Breast epithelium (tissue), 4 donors: Measurements from ENCODE around the gene UGT3A2. TPM values are rescaled to one million over a fixed set of nuclear protein-coding genes. Genes with fewer than 3 reads are reported as not detected.

Source experiments
- DNase-seq, 2 donors: peaks; one replicate each; pipeline ENCODE4 v3.0.0-alpha.2; 2019; ENCODE audit warnings: low spot score in 2 of 2
- H3K27ac ChIP-seq, 2 donors: fragments of 200-600 bp; sonication (generic) in 1 of 2; one replicate each; pipeline ENCODE4 v1.5.1; 2016 to 2019; ENCODE audit warnings: mild to moderate bottlenecking in 1 of 2
- H3K27me3 ChIP-seq, 2 donors: fragments of 200-600 bp; sonication (generic) in 1 of 2; one replicate each; pipeline versions ENCODE4 v1.5.1 to v1.6.0; 2017 to 2019; ENCODE audit warnings: control low read depth in 1 of 2, mild to moderate bottlenecking in 1 of 2
- H3K36me3 ChIP-seq: fragments of 200-600 bp; one replicate; pipeline ENCODE4 v1.5.1; 2019
- H3K4me1 ChIP-seq, 2 donors: fragments of 200-600 bp; sonication (generic); one replicate each; pipeline ENCODE4 v1.5.1; 2016 to 2019; ENCODE audit warnings: control low read depth in 1 of 2
- H3K4me3 ChIP-seq, 3 donors: fragments of 200-600 bp; sonication (generic); 1 replicate in 2 of 3; 2 replicates in 1 of 3; pipeline ENCODE4 v1.5.1; 2016 to 2019; ENCODE audit warnings: mild to moderate bottlenecking in 3 of 3, moderate library complexity in 2 of 3
- H3K9me3 ChIP-seq, 2 donors: fragments of 200-600 bp; sonication (generic) in 1 of 2; one replicate each; pipeline ENCODE4 v1.5.1; 2016 to 2019; ENCODE audit warnings: control low read depth in 1 of 2
- POLR2A ChIP-seq: fragments of 450-650 bp; IDR thresholded peaks from one replicate; pipeline ENCODE4 v1.6.1; 2016; ENCODE audit warnings: antibody characterized with exemption, mild to moderate bottlenecking, moderate library complexity
- POLR2AphosphoS5 ChIP-seq, 3 donors: sonication (generic); formaldehyde crosslinking; IDR thresholded peaks; one replicate each; pipeline ENCODE4 v1.6.1; 2017; ENCODE audit warnings: antibody characterized with exemption in 3 of 3
- intact Hi-C: fragments of 100-400 bp; cut with DNase I; formaldehyde crosslinking; loops from one replicate; pipeline ENCODE4 v1.15.1; 2023; ENCODE audit warnings: low total_unique reads
- total RNA-seq, 3 donors: library from RNA; depleted of rRNA; stranded (reverse); fragments of >200 nt; gene quantifications; one replicate each; pipeline ENCODE4 v1.1.0, GENCODE V29; 2016
- TF ChIP-seq, protein P1 (sequence below), 3 donors: fragments of 450-650 bp; IDR thresholded peaks; one replicate each; pipeline ENCODE4 v1.5.1; 2016 to 2017; ENCODE audit warnings: antibody characterized with exemption in 3 of 3, mild to moderate bottlenecking in 3 of 3, moderate library complexity in 3 of 3

The UGT3A2 gene
- total RNA-seq, 3 donors from 2014 or later, result not detected

DNA sequence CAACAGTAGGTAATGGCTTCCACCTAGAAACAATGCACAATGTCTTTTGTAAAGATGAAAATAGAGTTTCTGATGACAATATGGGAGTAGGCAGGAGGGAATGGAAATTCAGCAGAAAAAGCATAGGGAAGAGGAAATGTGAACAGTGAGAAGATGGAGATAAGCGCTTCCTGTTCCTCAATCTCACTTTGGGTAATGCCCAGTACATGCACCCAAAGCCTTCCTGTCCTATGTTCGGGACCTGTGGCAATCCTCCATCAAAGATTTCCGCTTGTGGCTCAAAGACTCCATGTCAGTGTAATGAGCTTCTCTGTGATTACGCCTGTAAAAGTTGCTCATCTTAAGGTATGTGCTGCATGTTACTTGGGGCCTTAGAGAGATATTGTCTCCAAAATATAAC is 78.2 kb downstream of the UGT3A2 start:
- Histone ChIP-seq H3K27ac (no peak overlapping the region), H3K27me3 (peaks cover 0 to 19% of the 10 kb centered on the region in 2 donors), H3K9me3 (no peaks in the 10 kb centered on the region), H3K4me1 (no peaks in the 10 kb centered on the region), H3K36me3 (no peaks in the 10 kb centered on the region), H3K4me3 (no peak overlapping the region)
- intact Hi-C loops, result no loop called here
- TF ChIP-seq POLR2A, result no peak
- no peak for TF ChIP-seq POLR2AphosphoS5 (IDR thresholded peaks at IDR 0.05)
- TF ChIP-seq, protein P1, sequence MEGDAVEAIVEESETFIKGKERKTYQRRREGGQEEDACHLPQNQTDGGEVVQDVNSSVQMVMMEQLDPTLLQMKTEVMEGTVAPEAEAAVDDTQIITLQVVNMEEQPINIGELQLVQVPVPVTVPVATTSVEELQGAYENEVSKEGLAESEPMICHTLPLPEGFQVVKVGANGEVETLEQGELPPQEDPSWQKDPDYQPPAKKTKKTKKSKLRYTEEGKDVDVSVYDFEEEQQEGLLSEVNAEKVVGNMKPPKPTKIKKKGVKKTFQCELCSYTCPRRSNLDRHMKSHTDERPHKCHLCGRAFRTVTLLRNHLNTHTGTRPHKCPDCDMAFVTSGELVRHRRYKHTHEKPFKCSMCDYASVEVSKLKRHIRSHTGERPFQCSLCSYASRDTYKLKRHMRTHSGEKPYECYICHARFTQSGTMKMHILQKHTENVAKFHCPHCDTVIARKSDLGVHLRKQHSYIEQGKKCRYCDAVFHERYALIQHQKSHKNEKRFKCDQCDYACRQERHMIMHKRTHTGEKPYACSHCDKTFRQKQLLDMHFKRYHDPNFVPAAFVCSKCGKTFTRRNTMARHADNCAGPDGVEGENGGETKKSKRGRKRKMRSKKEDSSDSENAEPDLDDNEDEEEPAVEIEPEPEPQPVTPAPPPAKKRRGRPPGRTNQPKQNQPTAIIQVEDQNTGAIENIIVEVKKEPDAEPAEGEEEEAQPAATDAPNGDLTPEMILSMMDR (IDR thresholded peaks at IDR 0.05), result no peak
- DNase-seq, result no peak

DNA sequence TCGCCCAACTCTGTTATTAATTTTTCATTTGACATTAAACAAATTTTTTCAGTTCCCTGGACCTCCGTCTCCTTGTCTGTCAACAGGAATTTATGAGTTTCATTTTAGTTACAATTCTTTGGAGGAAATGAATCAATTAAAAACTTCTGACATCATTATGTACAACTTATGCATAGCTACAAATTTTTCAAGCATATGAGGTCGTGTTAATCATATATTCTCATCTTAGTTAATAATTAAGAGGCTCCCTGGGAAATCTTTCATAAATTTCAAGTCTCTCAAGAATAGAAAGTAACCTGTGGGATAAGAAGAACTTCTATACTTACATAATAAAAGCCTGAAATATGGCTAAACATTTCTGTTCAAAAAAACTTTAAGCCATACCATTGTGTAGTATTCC is 78.9 kb downstream of the UGT3A2 start:
- DNase-seq, result no peak

More for the DNA sequence above, 78.9 kb downstream of the UGT3A2 start:
- H3K27ac ChIP-seq, result no peak overlapping the region
- H3K9me3 ChIP-seq, result peaks cover 0 to under 1% of the 10 kb centered on the region in 2 donors
- H3K36me3 ChIP-seq, result no peaks in the 10 kb centered on the region
- intact Hi-C loops, result no loop called here
- TF ChIP-seq, protein P1 (IDR thresholded peaks at IDR 0.05), result no peak
- no peak for TF ChIP-seq POLR2A
- no peak for TF ChIP-seq POLR2AphosphoS5 (IDR thresholded peaks at IDR 0.05)
- peaks cover 0 to 19% of the 10 kb centered on the region in 2 donors for H3K27me3 ChIP-seq
- no peak overlapping the region for H3K4me3 ChIP-seq
- H3K4me1 ChIP-seq, result no peaks in the 10 kb centered on the region

Other genes starting within 250 kb of the UGT3A2 start
- gene IL7R, start 210.0 kb downstream of the UGT3A2 start, total RNA-seq, result 10 to 100 TPM; 10.1 to 26.1 (median 16.7) TPM
- gene CAPSL, start 128.3 kb downstream of the UGT3A2 start, total RNA-seq, result not detected
- gene UGT3A1, start 75.5 kb downstream of the UGT3A2 start, total RNA-seq, result not detected
- gene LMBRD2, start 85.0 kb upstream of the UGT3A2 start, total RNA-seq, result 10 to 100 TPM; 11.0 to 19.3 (median 13.1) TPM
- gene SKP2, start 85.2 kb upstream of the UGT3A2 start, total RNA-seq, result 10 to 100 TPM in 1 of 3 donors, 1 to 10 TPM in 2; 9.1 to 11.1 (median 9.2) TPM
- 10 to 100 TPM; 27.4 to 31.8 (median 27.9) TPM for gene NADK2, start 175.0 kb upstream of the UGT3A2 start, total RNA-seq
- 10 to 100 TPM in 2 of 3 donors, 1 to 10 TPM in 1; 2.3 to 22.2 (median 11.0) TPM for gene RANBP3L, start 235.0 kb upstream of the UGT3A2 start, total RNA-seq